HepG2 (cell line): Measurements from ENCODE around the gene HOXB6. TPM values are rescaled to one million over a fixed set of nuclear protein-coding genes. Genes with fewer than 3 reads are reported as not detected.

ENCODE experiments used
- AGO1 ChIP-seq: fragments of 200-400 bp; formaldehyde crosslinking; IDR thresholded peaks from 2 replicates; pipeline ENCODE4 v1.6.1; 2017; ENCODE audit warnings: mild to moderate bottlenecking, low read depth, low read length, moderate library complexity; ENCODE audit not compliant: poor library complexity, severe bottlenecking
- BCL3 ChIP-seq: sonication (generic); formaldehyde crosslinking; IDR thresholded peaks from 2 replicates; pipeline ENCODE4 v1.5.1; 2020; ENCODE audit warnings: mild to moderate bottlenecking, missing genetic modification reagents, moderate library complexity
- KAT8 ChIP-seq: IDR thresholded peaks from 2 replicates; pipeline ENCODE4 v1.6.1; 2016; ENCODE audit warnings: missing genetic modification reagents, missing compliant biosample characterization
- PREB ChIP-seq: sonication (generic); formaldehyde crosslinking; IDR thresholded peaks from 2 replicates; pipeline ENCODE4 v1.4.0; 2020; ENCODE audit warnings: missing genetic modification reagents
- REL ChIP-seq: sonication (generic); formaldehyde crosslinking; conservative IDR thresholded peaks from 2 replicates; pipeline ENCODE4 v1.8.0; 2022; ENCODE audit warnings: mild to moderate bottlenecking, missing genetic modification reagents, moderate library complexity
- RFXANK ChIP-seq: IDR thresholded peaks from 2 replicates; pipeline ENCODE4 v1.6.1; 2016
- SNAI1 ChIP-seq: sonication (generic); formaldehyde crosslinking; IDR thresholded peaks from 2 replicates; pipeline ENCODE4 v1.5.0; 2020; ENCODE audit warnings: mild to moderate bottlenecking, missing genetic modification reagents, borderline replicate concordance
- SYNCRIP ChIP-seq: fragments of 200-400 bp; formaldehyde crosslinking; IDR thresholded peaks from 2 replicates; pipeline ENCODE4 v1.6.1; 2018; ENCODE audit warnings: mild to moderate bottlenecking, low read depth, low read length; ENCODE audit not compliant: insufficient read depth
- TCF7 ChIP-seq: sonication (generic); IDR thresholded peaks from 2 replicates; pipeline ENCODE4 v1.6.1; 2016; ENCODE audit warnings: antibody characterized with exemption, low read depth
- UBTF ChIP-seq: sonication (generic); formaldehyde crosslinking; IDR thresholded peaks from 2 replicates; pipeline ENCODE4 v1.4.0; 2020; ENCODE audit warnings: mild to moderate bottlenecking, missing genetic modification reagents
- ZBTB2 ChIP-seq: sonication (generic); formaldehyde crosslinking; IDR thresholded peaks from 2 replicates; pipeline ENCODE4 v1.8.0; 2022; ENCODE audit warnings: low read depth, missing genetic modification reagents
- ZC3H4 ChIP-seq: sonication (generic); formaldehyde crosslinking; IDR thresholded peaks from 2 replicates; pipeline ENCODE4 v1.4.0; 2020; ENCODE audit warnings: missing genetic modification reagents, borderline replicate concordance
- ZNF501 ChIP-seq: sonication (generic); formaldehyde crosslinking; IDR thresholded peaks from 2 replicates; pipeline ENCODE4 v1.5.1; 2020; ENCODE audit warnings: mild to moderate bottlenecking, moderate library complexity, missing genetic modification reagents
- ZNF513 ChIP-seq: sonication (generic); formaldehyde crosslinking; conservative IDR thresholded peaks from 2 replicates; pipeline ENCODE4 v1.5.0; 2020; ENCODE audit warnings: missing genetic modification reagents
- ZNF589 ChIP-seq: sonication (generic); formaldehyde crosslinking; conservative IDR thresholded peaks from 2 replicates; pipeline ENCODE4 v1.8.0; 2022; ENCODE audit warnings: mild to moderate bottlenecking, moderate library complexity, missing genetic modification reagents
- ZNF639 ChIP-seq: conservative IDR thresholded peaks from 2 replicates; pipeline ENCODE4 v1.6.1; 2018; ENCODE audit warnings: missing genetic modification reagents
- ZNF720 ChIP-seq: sonication (generic); formaldehyde crosslinking; IDR thresholded peaks from 2 replicates; pipeline ENCODE4 v1.4.0; 2020; ENCODE audit warnings: missing genetic modification reagents
- ZNF724P ChIP-seq: sonication (generic); formaldehyde crosslinking; IDR thresholded peaks from 2 replicates; pipeline ENCODE4 v1.8.0; 2022; ENCODE audit warnings: missing genetic modification reagents, borderline replicate concordance
- ZNF761 ChIP-seq: sonication (generic); formaldehyde crosslinking; conservative IDR thresholded peaks from 2 replicates; pipeline ENCODE4 v1.4.0; 2020; ENCODE audit warnings: mild to moderate bottlenecking, missing genetic modification reagents
- polyA plus RNA-seq, 8 experiments: library from polyadenylated mRNA; depleted of rRNA in 3 of 8; stranded (reverse) in 7 of 8; unstranded in 1 of 8; fragments of >200 nt; fragmentation: Illumina TruSeq in 4 of 8; extraction: Trizol in 4 of 8; gene quantifications; 2 replicates each; pipeline versions ENCODE4 v1.2.1 to v1.2.3, GENCODE V29; 2011 to 2016; ENCODE audit warnings: low read depth in 4 of 8, missing spikeins in 1 of 8, mixed read lengths in 1 of 8; ENCODE audit not compliant: insufficient read depth in 1 of 8
- total RNA-seq, 5 experiments: library from RNA; depleted of rRNA; stranded (reverse); fragments of >200 nt; fragmentation: Illumina TruSeq; extraction: Trizol; gene quantifications; 2 replicates each; pipeline ENCODE4 v1.2.3, GENCODE V29; 2016; ENCODE audit warnings: low read depth in 1 of 5

Gene HOXB6
- total and polyA plus RNA-seq, 2 of the 13 experiments (the other 11 are each of a cell fraction or from before 2014, with no cell fraction given): not detected

- TF ChIP-seq UBTF (peak; percentile 45; the same call in 1 of the 2 replicates), ZC3H4 (CRISPR knock-in tag) (no peak), ZNF724P (no peak), AGO1 (peak; percentile 52), ZNF639 (CRISPR knock-in tag) (no peak), ZNF761 (CRISPR knock-in tag) (no peak), SNAI1 (CRISPR knock-in tag) (0 out of 2 replicates have a peak, but pooled peaks have one; percentile 19), SYNCRIP (no peak), ZNF513 (no peak), ZBTB2 (CRISPR knock-in tag) (no peak), ZNF589 (no peak), BCL3 (CRISPR knock-in tag) (no peak), KAT8 (CRISPR knock-in tag) (no peak), ZNF501 (CRISPR knock-in tag) (0 out of 2 replicates have a peak, but pooled peaks have one; percentile 18), ZNF720 (CRISPR knock-in tag) (no peak), TCF7 (no peak), PREB (no peak), REL (no peak), RFXANK (CRISPR knock-in tag) (no peak)
Observed at GRCh38 chr17:48610282-48611211, 5.8 kb upstream of the HOXB6 start, which contains the start of gene HOXB7 (continued).
